Esophagus mucosa (tissue), 1 donor: Measurements from ENCODE around the gene PTTG1IP. TPM values are rescaled to one million over a fixed set of nuclear protein-coding genes. Genes with fewer than 3 reads are reported as not detected.
"Not testable (repeated sequence)": the region's sequence is repeated elsewhere in the genome, so short reads cannot be mapped to it uniquely, and the experiment has no call there.

ENCODE experiments used
- ATAC-seq: fragments of 200-7000 bp; cut with Tn5 transposase; one replicate; pipeline ENCODE4 v1.9.1; 2020
- total RNA-seq: library from RNA; stranded (reverse); gene quantifications from one replicate; pipeline ENCODE4 v1.2.4, GENCODE V29; 2023
- donor health status: DM: yes; HTN: yes; CAD: no.

The PTTG1IP gene
- total RNA-seq, 1 donor from 2014 or later: 67.1 TPM

DNA sequence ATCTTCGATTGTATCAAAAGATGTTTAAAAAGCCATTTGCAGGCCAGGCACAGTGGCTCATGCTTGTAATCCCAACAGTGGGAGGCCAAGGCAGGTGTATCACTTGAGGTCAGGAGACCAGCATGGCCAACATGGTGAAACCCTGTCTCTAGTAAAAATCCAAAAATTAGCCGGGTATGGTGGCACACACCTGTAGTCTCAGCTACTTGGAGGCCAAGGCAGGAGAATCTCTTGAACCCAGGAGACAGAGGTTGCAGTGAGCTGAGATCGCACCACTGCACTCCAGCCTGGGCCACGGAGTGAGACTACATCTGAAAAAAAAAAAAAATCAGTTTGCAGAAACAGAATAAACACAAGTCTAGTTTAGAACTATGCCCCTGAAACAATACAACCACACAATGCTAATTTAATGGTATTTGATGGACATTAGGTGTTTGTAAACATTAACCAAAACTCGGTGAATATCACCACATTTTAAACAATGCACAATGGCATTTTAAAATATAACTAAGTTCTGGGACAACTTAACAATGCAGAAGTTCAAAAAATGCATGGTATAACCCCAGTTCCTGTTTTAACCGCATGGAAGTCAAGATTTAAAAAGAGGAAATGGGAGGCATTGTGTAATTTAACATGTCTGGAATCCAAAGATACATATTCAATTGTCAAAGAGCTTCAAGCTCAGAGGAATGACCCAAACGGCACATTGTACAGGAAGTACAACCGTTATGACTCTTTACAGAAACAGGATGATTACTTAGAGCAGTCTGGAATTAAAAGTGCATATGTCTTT is 7.1 kb upstream of the PTTG1IP start:
- no peak for ATAC-seq

DNA sequence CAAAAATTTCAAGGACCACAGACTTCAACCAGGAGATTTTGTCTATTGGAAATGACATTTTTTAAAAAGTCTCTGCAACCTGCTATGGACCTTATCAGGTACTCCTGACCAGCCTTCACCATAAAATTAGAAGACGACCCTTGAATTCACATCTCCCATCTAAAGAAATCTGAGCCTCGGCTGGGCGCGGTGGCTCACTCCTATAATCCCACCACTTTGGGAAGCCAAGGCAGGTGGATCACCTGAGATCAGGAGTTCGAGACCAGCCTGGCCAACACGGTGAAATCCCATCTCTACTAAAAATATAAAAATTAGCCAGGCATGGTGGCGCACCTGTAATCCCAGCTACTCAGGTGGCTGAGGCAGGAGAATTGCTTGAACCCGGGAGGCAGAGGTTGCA is 5.7 kb upstream of the PTTG1IP start:
- not testable (repeated sequence) for ATAC-seq

DNA sequence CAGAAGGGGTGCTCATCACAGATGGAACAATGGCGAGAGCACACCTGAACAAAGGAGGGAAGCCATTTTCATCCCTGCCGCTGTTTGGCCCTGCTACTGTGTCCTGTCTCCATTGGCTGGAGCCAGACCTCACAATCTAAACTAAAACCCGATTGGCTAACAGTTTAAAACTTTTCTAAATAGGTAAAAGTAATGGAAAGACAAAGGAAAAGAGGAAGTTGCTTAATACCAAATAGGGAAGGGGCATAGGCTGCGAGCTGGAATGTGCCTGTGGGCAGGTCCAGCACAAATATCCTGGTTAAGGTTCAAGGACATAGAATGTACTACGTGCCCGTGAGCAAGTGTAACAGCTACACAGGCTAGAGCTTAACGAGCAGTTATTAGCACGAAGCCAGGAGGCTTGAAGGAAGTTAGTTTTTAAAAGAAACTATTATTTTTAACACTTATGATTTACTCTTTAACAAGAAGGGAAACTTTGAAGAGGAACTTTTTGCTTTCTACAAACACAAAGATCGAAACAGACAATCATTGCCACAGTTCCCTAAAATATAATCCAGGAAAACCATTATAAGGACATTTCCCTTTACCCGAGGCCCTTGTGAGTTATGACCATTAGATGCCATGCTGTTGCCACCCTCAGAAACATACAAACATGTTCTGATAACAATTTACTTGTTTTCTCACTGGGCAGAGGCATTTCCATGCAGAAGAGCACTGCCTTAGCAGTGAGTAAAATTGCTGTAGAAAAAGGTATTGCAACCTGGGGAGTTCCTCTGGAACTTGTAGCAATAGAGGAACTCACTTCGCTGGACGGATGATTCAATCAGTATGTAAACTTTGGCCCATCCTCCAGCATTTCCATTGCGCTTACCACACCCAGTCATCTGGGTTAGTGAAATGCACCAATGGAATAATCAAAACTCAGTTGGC is 4.8 kb upstream of the PTTG1IP start:
- ATAC-seq: no peak

DNA sequence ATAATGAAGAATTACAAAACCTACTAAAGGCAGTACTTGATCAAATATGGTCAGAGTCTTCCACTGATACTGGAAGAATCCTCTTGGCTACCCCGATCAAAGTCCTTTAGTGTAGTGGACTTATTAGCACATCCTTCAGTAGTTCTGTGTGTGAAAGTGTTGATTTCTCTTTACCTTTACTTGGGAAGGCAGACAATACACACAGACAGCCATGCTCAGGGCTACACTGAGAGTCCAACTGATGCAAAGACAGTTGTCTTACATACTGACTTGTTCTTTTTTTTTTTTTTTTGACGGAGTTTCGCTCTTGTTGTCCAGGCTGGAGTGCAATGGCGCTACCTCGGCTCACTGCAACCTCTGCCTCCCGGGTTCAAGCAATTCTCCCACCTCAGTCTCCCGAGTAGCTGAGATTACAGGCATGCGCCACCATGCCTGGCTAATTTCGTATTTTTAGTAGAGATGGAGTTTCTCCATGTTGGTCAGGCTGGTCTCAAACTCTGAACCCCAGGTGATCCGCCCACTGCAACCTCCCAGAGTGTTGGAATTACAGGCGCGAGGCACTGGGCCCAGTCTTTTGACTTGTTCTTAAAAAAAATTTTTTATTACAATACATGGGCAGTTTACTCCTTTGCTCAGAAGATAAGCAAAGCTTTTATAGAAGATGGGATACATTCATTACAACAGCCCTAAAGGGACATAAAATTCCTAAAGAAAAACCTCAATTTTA is 3.5 kb upstream of the PTTG1IP start:
- no peak for ATAC-seq

DNA sequence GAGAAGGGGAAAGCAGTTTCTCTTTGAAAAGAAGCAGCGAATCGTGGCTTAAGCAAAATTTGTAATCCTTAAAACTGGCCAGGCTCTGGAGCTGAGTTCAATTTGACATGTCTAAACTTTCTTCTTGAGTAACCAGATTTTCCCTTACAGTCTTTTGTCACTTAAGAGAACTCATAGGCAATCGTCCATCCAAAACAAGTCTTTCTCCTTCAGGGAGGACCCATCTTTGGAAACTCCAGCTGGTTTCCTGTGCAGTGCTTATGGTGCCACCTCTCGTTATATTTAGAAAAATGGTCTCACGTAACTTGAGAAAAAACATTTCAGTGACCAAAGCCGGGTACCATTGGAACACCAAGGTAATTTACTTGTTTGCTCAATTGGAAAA is 1.8 kb upstream of the PTTG1IP start:
- no peak for ATAC-seq

DNA sequence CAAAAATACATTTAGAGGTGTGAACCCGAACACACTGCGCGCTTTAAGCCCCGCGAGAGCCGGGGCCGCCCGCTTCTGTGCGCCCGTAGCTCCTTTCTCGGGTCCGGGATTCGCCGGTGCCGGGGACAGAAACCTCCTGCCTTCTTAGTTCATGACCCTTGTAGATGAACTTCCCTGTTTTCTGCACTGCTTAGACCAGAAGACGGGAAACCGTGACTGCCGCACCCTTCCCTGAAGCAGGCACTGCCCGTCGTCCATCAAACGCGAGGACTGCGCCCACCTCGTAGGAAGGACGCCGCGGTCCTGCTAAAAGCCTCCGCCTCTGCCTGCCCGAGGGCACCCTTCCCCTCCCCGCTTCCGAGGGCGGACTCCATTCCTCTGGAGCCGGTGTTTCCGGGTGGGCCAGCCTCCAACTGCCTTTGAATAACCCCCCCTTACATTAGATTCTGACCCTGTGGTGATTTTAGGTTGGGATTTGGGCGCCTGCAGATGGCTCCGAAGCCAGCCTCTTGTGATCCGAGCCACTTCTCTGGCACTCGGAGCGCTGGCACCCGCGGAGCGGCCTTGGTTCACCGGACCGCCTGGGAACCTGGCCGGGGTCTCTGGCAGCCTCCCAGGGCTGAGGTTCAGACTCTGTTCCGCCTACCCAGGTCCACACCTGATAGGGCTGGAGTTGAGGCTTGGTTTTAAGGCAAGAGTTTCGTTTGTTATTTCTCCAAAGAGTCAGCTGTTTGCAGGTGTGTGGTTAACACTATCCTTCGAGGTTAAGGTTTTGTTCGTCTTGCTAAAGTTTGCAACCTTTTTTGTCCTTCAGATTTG is 1.2 kb upstream of the PTTG1IP start:
- ATAC-seq: peak; percentile 10

DNA sequence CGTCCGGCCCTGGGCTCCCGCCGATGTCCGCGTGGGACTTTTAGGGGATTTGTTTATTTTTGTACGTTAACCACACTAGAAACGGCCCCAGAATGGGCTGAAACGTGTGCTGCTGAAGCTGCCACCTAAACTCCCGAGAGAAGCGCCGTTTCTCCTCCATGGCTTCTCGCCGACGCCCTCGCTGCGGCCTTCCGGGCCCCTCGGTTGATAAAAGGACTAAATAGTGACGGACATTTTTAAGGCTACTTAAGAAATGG is 678 bp upstream of the PTTG1IP start:
- ATAC-seq: no peak

DNA sequence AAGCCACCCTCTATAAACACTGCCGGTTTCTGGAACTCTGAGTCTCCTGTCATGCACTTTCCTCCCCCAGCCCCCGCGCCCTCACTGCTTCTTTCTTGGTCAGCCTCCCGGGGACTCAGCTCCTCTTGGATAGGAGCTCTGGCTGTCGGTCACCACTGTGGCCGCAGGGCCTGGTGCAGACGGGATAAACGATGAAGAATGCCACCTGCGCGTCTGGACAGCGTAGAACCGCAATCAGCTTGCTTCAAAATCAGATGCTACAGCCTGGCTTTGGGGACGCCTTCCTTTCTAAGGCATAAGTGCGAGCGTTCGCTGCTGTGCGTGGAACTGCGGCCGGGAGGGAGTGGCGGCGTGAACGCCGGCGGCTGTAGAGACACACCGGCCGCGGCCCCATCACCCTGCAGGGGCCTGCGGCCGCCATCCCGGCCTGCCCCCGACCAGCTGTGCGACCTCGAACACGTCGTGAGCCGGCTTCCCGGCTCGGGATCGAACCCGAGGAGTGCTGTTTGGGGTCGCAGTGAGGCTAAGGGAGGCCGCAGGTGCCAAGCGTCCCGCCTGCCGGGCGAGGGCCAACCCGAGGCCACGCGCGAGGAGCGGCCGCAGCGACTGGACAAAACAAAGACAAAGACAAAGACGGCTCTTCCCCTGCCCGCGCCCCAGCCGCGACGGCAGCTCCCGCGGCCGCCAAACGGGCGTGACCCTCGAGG is 688 bp downstream of the PTTG1IP start:
- peak; percentile 2 for ATAC-seq

DNA sequence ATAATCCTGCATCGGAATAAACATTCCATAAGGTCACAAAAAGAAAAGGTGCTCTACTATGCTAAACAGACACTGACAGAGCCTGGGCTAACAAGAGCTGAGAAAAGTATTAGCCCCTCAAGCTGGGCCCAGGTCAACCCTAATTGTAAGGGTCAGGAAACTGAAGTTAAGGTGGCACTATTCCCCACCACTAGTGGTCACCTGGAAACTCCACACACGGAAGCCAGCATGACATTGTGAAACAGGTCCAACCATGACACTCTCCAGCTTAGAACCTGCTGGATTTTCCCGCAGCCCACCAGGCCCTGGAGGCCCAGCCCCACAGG is 1.2 kb downstream of the PTTG1IP start:
- ATAC-seq: peak; percentile 2

DNA sequence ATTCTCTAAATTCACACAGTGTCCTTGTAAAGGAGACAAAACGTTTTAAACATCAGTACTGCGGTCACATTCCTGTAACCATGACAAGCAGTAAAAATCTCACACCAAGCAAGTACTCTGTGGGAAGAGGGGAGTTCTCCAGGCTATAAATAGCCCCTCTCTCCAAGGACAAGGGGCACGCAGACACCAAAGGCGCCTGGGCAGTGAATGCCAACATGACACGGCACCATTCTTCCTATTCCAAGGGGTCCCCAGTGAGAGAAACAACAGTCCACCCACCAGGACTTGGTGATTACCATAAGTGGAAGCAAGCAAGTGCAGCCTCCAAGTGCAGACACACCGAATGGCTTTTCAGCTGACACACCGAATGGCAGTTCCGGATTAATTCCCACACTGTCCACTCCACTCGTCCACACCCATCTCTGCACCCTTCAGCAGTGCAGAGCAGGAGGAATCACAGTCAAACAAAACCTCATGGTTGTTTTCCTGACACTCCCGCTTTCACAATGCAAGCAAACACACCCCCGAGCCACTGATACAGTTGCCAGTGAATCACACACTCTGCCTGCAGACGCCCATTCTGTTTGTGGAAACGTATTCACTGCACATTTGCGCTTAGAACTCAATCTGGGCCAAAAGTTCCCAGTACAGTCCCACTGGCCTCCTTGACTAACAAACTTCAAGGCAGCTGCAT is 1.8 kb downstream of the PTTG1IP start:
- peak; percentile 66 for ATAC-seq

DNA sequence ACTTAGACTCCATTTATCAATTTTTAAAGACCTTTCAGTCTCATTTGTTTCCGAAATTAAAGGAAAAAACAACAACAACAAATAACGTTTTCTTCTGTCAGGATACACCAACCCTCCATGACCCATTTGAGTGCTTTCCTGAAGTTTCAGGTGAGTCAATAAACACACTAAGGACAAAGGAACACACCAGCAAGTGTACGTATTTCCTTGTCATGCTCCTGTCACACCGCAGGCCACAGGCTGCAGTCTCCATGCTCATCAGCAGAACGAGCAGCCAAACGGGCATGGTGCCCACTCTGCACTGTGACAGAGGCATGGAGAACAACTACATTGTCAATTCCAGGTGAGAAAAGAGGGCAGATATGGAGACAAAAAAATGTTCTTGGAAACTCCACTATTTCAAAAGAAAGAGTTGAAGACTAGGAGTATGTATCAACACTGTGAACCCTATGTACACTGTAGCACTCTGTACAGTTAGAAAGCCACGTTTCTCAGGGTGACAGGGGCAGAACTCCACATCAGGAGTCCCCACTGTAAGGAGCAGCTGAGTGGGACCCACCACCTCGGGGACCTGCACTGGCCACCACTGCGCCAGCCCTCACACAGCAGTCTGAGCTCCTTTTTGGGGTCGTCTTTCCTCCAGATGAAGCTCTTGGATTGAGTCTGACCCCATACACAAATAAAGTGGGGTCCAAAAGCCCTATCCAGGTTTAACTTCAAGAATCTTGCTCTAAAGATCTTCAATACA is 2.6 kb downstream of the PTTG1IP start:
- ATAC-seq: no peak

DNA sequence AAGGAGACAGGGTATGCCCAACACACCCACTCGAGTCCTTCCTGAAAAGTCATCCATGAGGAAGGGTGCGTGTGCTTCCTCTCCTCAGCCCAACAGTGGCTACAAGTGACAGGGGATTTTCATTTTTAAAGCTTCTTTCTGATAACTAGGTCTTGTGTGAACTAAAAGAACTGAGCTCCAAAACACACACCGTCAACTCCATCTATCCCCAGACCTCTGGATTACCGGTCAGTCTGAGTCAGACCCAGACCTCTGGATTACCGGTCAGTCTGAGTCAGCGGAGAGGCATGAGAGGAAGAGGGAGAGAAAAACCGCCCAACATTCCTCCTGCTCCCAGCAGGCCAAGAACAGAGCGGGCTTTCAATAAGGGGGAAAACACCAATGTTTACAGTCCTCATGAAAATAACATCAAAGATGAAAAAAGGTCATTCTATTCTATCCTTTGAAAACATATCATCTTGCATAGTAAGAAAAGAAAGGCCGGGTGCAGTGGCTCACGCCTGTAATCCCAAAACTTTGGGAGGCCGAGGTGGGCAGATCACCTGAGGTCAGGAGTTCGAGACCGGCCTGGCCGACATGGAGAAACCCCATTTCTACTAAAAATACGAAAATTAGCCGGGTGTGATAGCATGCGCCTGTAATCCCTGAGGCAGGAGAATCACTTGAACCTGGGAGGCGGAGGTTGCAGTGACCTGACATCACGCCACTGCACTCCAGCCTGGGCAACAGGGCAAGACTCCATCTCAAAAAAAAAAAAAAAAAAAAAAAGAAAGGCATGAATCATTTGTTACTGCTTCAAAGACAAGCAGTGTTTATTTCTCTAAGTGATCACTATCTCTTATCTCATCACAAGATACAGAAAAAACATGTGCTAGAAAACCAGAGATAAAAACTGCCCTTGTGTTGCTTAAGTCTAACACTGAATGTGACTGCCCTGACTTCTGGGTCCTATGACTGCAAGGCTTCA is 3.4 kb downstream of the PTTG1IP start:
- no peak for ATAC-seq

DNA sequence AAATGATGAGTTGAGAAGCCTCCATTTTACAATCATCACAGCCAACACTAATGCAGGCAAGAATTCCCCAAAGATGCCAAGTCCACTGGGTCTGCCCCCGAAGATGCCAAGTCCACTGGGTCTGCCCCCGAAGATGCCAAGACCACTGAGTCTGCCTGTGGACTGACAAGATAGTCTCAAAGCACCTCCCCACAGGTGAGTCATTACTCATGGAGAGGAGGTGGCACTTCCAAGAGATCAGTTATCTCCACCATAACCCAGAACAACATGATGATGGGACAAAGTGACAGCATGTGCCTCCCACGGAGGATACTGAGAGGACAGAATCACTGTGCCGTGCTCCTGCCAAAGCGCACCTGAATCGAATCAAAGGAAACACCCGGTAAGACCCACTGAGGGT is 4.8 kb downstream of the PTTG1IP start:
- no peak for ATAC-seq

DNA sequence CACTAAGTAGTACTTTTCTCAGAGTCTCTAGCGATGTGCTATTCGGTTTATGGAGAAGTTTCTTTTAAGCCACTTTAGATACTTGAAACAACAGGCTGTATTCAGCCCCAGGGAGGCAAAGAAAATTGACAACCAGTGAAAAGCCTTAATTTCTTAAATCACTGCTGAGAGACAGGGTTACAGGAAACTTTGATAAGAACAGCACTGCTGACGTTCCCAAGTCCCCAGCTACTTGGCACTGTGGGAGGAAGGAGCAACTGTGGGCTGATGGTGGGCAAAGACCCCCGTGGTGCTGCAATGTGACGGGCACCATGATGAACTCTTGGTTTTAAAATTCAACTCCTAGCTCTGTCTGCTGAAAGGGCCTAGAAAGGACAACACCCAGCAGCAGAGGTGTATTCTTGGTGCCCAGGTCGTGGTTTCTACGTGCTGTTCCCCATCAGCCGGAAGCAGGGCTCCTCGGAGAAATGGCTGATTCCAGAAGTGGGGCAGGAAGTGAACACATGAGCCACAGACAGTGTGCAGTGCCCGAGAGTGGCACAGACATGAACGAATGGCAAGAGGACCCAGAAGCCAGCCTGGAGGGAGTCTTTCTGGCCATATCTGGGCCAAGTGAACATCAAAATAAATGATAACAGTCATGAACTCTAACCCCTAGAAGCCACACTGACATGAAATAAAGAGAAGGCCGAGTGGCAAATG is 5.3 kb downstream of the PTTG1IP start:
- no peak for ATAC-seq

DNA sequence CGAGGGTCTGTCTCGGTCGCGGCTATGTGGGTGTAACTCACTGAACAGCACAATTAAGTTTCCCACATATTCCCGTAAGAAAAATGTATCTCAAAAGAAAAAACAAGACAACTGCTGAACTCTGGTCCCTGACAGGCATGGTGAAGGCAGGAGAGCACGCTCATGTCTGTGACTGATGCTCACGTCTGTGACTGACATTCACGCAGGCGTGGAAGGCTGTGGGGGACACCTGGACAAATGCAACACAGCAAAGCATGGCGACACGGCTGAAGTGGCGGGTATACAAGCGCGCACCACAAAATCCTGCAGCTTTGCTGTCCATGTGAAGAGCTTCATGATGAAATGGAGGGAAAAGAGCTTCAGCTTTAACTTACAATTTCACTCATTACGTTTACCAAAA is 6.0 kb downstream of the PTTG1IP start:
- no peak for ATAC-seq

DNA sequence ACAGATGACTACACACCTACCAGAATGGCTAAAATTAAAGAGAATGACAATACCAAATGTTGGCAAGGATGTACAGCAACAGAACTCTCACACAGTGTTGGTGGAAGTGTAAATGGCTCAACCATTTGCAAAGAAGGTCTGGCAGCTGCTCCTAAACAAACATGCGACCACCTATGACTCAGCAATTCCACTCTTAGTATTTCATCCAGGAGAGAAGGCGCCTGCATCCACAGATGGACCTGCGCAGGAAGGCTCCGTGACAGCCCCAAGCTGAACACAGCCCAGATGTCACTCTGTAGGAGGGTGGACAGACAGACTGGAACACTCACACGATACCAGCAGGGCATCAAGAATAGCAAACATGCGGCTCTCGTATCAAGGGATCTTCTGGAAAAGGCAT is 6.7 kb downstream of the PTTG1IP start:
- no peak for ATAC-seq

DNA sequence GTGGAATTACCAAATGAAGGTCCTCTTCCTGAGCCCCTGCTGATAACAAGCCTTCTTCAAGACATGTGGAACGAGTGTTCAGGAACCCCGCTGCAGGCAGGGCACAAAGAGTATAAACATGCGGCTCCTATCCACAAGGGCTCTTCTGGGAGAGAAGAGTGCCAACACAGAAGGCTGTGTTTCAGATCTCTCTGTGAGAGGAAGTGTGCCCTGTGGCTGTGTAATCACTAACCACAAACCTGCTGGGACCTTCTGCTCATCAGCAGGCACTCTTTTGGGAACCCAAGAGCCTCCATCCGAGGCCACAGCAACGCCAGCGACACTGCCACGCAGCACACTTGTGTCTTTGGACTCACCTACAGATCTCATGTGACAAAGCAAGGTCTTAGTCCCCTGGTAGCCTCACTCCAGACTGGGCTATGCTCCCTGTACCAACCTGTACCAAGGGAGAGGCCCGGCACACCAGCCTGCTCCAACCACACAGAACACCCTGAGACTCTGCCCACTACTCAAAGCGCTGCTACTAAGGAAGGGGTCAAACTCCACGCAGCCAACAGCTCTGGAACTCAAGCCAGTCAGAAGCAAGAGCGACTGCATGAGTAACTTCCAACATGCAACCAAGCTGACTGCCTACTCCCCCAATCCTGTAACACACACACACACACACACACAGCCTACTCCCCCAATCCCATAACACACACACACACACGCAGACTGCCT is 7.8 kb downstream of the PTTG1IP start:
- no peak for ATAC-seq
